ENCODE measurements around the gene RSPH4A.
"Not testable (repeated sequence)": the region's sequence is repeated elsewhere in the genome, so short reads cannot be mapped to it uniquely, and the experiment has no call there.

Gene RSPH4A

DNA sequence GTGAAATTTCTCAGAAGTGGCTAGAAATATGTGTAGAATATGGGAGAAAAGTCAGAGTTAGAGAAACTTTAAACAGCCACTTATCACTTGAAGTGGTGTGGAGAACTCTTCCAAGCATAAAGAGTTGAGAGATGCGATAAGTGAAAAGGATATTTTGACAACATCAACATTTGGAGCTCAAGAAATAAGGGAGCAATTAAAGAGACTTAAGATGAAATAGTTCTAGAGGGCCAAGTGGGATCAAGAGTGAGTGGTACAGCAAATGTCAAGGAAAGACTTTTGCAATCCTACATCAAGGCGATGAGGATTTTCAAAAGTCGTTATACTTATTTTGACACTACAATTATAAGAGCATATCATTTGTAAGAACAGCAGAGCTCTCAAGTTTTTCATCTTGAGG is 9.6 kb downstream of the RSPH4A start:
- DNase-seq (ENCODE audit: low read depth, low spot score), result no peak

DNA sequence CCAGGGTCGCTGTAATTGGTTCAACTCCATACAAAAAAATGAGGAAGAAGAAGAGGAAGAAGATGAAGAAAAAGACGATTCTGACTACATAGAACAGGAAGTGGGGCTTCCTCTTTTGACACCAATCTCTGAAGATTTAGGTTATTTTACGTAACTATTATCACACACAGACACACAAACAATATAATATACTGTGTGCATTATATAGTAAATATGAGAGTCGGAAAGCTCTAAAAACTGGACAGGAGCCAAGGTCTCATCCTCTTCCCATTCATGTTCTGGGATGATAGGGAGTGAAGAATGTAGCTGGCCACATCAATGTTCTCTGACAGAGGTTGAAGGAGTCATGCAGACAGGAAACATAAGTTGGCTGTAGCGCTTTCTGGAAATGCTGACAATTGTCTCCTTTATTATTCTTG is 13.3 kb downstream of the RSPH4A start:
- no peak for DNase-seq (ENCODE audit: low read depth, low spot score)

- no peak for DNase-seq (ENCODE audit: low read depth, low spot score)
Measured at GRCh38 chr6:116631379-116631990, 15.2 kb downstream of the RSPH4A start.

- DNase-seq (ENCODE audit: low read depth, low spot score), result no peak
Measured at GRCh38 chr6:116633685-116634084, 17.4 kb downstream of the RSPH4A start.

GRCh38 chr6:116648156-116648555 is 31.9 kb downstream of the RSPH4A start:
- no peak for DNase-seq (ENCODE audit: low read depth, low spot score)

GRCh38 chr6:116649129-116649528 is 32.9 kb downstream of the RSPH4A start:
- DNase-seq (ENCODE audit: low read depth, low spot score), result no peak

DNA sequence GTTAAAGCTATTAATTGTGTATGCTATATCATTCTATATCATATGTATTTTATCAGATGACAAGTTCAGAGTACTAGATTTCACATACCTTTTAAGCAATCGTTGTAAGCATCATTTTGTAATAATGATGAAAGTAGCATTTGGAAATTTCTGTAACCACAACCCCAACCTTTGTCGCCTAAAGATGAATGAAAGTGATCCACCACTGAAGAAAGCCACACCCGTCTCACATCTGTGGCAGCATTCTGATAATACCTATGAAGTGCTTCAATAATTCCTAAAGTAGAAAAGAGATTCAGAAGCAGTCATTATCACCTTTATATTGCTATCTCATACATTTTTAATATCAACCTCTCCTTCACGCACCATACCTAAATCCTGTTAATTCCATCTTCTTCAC is 35.6 kb downstream of the RSPH4A start:
- no peak for DNase-seq (ENCODE audit: low read depth, low spot score)

DNA sequence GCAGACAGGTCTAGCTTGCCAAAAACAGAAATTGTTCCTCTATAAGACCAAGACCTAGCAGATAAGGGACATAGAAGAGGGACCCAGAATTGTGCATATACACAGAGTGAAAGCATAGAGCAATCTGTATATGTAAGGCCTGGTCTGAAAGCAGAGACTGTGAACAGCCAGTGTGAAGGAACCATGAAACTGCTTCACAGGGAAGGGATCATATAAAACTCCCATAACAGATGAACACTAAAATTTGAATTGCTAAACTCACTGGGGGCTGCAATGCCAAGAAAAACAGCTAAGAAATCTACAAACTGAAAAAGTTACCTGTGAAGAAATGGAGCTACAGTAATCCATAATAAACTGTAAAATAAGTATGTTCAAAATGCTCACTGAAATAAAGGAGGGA is 45.3 kb downstream of the RSPH4A start:
- DNase-seq (ENCODE audit: low read depth, low spot score), result no peak

- no peak for DNase-seq (ENCODE audit: low read depth, low spot score)
Measured at GRCh38 chr6:116662202-116662601, 45.9 kb downstream of the RSPH4A start.

DNA sequence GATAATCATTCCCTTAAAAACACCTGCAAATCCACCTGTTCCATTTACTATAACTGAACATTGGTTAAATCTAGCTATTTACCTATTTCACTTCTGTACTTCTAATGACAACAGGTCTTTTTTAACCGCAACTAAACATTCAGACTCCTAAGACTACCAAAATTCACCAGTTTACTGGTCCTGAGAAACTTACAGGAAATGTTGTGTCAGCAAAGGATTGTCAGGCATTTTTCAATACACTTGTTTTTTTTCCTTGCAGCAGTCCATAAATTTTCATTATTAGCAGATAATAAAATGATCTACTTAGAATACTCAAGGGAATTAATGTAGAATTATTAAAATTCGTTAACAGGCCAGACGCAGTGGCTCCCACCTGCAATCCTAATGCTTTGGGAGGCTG is 47.0 kb downstream of the RSPH4A start:
- no peak for DNase-seq (ENCODE audit: low read depth, low spot score)

GRCh38 chr6:116664169-116664568 is 47.9 kb downstream of the RSPH4A start:
- DNase-seq (ENCODE audit: low read depth, low spot score), result not testable (repeated sequence)

- DNase-seq (ENCODE audit: low read depth, low spot score), result no peak
Measured at GRCh38 chr6:116665464-116665863, 49.2 kb downstream of the RSPH4A start.

GRCh38 chr6:116666869-116667268 is 50.6 kb downstream of the RSPH4A start:
- no peak for DNase-seq (ENCODE audit: low read depth, low spot score)

DNA sequence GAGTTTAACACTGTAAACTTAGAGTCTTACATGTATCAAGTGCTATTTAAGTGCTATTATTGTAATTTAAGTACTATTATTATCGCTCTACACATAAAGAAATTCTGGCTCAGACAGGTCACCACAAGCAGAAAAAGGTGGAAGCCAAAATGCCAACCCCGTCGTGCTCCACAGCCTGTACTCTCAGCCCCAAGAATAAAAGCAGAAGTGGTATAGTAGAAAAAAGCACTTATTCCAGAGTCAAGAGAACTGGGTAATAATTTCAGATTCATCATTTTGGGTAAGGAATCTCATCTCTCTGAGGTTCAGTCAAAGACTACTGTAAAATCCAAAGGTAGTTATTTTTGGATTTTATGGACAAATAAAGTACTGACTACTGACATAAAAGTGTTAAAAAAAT is 51.3 kb downstream of the RSPH4A start:
- DNase-seq (ENCODE audit: low read depth, low spot score), result no peak

DNA sequence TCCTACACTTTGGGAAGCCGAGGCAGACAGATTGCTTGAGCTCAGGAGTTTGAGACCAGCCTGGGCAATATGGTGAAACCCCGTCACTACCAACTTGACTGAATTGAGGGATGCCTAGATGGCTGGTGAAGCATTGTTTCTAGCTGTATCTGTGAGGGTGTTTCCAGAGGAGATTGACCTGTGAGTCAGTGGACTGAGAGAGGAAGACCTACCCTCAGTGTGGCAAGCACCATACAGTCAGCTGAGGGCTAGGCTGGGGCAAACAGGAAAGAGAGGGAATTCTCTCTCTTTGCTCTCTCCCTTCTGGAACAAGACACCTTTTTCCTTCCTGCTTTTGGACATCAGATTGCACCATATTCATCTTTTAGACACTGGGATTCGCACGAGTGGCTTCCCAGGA is 56.0 kb downstream of the RSPH4A start:
- no peak for DNase-seq (ENCODE audit: low read depth, low spot score)

DNA sequence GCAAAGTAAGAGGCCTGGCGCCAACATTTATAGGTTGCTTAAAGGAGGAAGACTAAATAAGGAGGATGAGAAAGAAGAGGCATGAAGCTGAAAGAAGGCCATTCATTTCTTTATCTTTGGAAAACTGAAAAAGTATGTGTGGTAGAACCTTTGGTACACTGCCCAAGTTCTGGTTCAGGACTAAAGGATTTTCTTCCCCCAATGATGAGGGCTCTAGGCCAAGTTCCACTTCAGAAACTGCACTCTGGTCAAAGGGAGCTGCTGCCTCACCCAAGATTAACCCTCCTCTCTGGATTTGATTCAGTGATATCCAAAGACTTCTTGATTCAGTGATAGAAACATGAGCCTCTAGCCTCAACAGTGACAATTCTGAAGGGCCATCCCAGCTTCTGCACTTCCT is 59.7 kb downstream of the RSPH4A start:
- no peak for DNase-seq (ENCODE audit: low read depth, low spot score)

DNA sequence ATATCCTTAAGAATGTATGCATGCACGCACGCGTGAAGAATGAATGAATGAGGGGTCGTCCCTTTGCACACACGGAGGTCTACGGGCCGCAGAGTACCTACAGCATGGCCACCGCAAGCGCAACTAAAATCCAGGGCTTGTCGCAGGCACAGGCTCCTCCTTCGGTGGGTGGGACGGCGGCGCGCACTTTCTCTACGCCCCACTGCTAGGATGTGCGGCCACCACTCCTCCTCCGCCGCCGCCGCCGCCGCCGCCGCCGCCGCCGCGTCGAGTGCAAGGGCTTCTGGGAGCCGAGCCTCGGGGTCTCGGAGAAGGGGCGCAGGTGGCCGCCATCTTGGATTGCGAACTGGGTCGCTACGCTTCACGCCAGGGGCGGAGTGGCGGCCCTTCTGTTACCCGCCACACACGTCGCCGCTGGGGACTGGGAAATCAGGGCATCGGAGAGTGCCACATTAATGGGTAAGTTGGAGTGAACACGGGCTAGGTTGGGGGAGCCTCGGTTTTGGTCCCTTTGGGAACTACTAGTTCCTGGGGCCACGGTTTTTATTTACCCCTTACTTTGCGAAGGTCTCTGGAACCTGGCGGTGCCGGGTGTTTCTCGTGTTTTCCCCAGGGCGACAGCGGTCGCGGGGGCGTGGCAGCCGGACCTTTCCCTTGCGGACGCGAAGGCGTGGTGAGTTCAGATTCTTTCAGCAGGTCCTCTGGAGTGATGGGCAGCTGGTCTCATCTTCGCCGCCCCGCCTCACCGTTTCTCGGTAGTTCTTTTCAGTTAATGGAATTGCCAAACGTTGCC is 64.8 kb downstream of the RSPH4A start, which contains the start of gene KPNA5:
Gene KPNA5, plus strand, starts transcription at position 332 of the 793 bp plus-strand sequence. Its CDS starts 124 bp downstream, at position 456.
- peak; percentile 77 for DNase-seq (ENCODE audit: low read depth, low spot score)

GRCh38 chr6:116682334-116682712 is 66.0 kb downstream of the RSPH4A start:
- DNase-seq (ENCODE audit: low read depth, low spot score), result no peak
